Astrocyte of the hippocampus (primary cell): ENCODE measurements around the gene EBF3.

Source experiments
- DNase-seq: peaks from one replicate; pipeline ENCODE4 v3.0.0; 2011; ENCODE audit warnings: low read depth, low spot score

Gene EBF3

GRCh38 chr10:129959544-129960480, 4.3 kb downstream of the EBF3 start:
- DNase-seq: no peak

- DNase-seq: no peak
Observed at GRCh38 chr10:129958629-129959543, 5.2 kb downstream of the EBF3 start.

- no peak for DNase-seq
Observed at GRCh38 chr10:129958148-129958628, 5.9 kb downstream of the EBF3 start.

- DNase-seq: no peak
Observed at GRCh38 chr10:129956876-129957673, 7.0 kb downstream of the EBF3 start.

GRCh38 chr10:129956286-129956670, 7.8 kb downstream of the EBF3 start:
- no peak for DNase-seq

GRCh38 chr10:129955601-129956285, 8.3 kb downstream of the EBF3 start:
- DNase-seq: no peak

- DNase-seq: no peak
Observed at GRCh38 chr10:129954492-129955315, 9.4 kb downstream of the EBF3 start.

GRCh38 chr10:129953119-129954051, 10.7 kb downstream of the EBF3 start:
- DNase-seq: no peak

GRCh38 chr10:129952378-129953118, 11.5 kb downstream of the EBF3 start:
- DNase-seq: no peak

- no peak for DNase-seq
Observed at GRCh38 chr10:129951970-129952265, 12.2 kb downstream of the EBF3 start.

- no peak for DNase-seq
Observed at GRCh38 chr10:129951101-129951969, 12.7 kb downstream of the EBF3 start.

- DNase-seq: no peak
Observed at GRCh38 chr10:129950676-129951075, 13.4 kb downstream of the EBF3 start.

GRCh38 chr10:129949891-129950291, 14.2 kb downstream of the EBF3 start:
- no peak for DNase-seq

GRCh38 chr10:129949411-129949810, 14.7 kb downstream of the EBF3 start:
- no peak for DNase-seq

- DNase-seq: no peak
Observed at GRCh38 chr10:129946859-129947258, 17.2 kb downstream of the EBF3 start.

GRCh38 chr10:129945941-129946760, 17.9 kb downstream of the EBF3 start:
- no peak for DNase-seq
